Panc1 (cell line): ENCODE data around the gene BBIP1. TPM values are rescaled to one million over a fixed set of nuclear protein-coding genes. Genes with fewer than 3 reads are reported as not detected.

ENCODE experiments used
- ATAC-seq: fragments of 200-7000 bp; cut with Tn5 transposase; 2 replicates; pipeline ENCODE4 v1.9.1; 2020; ENCODE audit warnings: mild to moderate bottlenecking, moderate library complexity
- BruUV-seq: library from RNA; stranded (reverse); fragments of 400-500 nt; replicated peaks from 2 replicates; lab custom pipeline; 2021; lab: Mats Ljungman, UMichigan
- CTCF ChIA-PET: fragments of 300-600 bp; sonication (Branson Sonifier 250); formaldehyde crosslinking; loops from one replicate; lab custom pipeline; 2022; ENCODE audit warnings: antibody characterized with exemption; lab: Charles Lee
- POLR2A ChIA-PET: fragments of 300-600 bp; sonication (Branson Sonifier 250); formaldehyde crosslinking; loops from one replicate; lab custom pipeline; 2022; ENCODE audit warnings: antibody characterized with exemption; lab: Charles Lee
- DNase-seq: peaks from one replicate; pipeline ENCODE4 v3.0.0-alpha.2; 2010; ENCODE audit warnings: low read depth, low spot score
- H3K27ac ChIP-seq: 2 replicates; pipeline ENCODE4 v1.5.1; 2011; ENCODE audit warnings: mild to moderate bottlenecking, low read length, inconsistent platforms
- H3K27me3 ChIP-seq: fragments of 200-500 bp; sonication (Bioruptor generic); 2 replicates; pipeline ENCODE4 v1.6.0; 2014; ENCODE audit warnings: low read length, inconsistent platforms; ENCODE audit not compliant: control insufficient read depth, insufficient read depth
- H3K36me3 ChIP-seq: fragments of 200-500 bp; sonication (Bioruptor generic); 2 replicates; pipeline ENCODE4 v1.5.1; 2014; ENCODE audit warnings: inconsistent platforms, mild to moderate bottlenecking, low read length, moderate library complexity; ENCODE audit not compliant: control insufficient read depth, insufficient read depth
- H3K4me1 ChIP-seq: 2 replicates; pipeline ENCODE4 v1.5.1; 2011; ENCODE audit warnings: inconsistent platforms, mild to moderate bottlenecking, low read length, moderate library complexity; ENCODE audit not compliant: control insufficient read depth, insufficient read depth
- H3K4me3 ChIP-seq, 2 experiments: 2 replicates each; pipeline ENCODE4 v1.5.1; 2011 to 2012; ENCODE audit warnings: low read depth in 2 of 2, low read length in 2 of 2, mild to moderate bottlenecking in 2 of 2, inconsistent platforms in 1 of 2, moderate library complexity in 1 of 2
- H3K9me3 ChIP-seq: fragments of 200-500 bp; sonication (Bioruptor generic); 2 replicates; pipeline ENCODE4 v1.5.1; 2014; ENCODE audit warnings: low read depth, mild to moderate bottlenecking, inconsistent platforms, low read length, moderate library complexity; ENCODE audit not compliant: control insufficient read depth, insufficient read depth
- CTCF ChIP-seq: fragments of 450-650 bp; IDR thresholded peaks from 2 replicates; pipeline ENCODE4 v1.5.1; 2017; ENCODE audit warnings: mild to moderate bottlenecking
- POLR2AphosphoS5 ChIP-seq: IDR thresholded peaks from 2 replicates; pipeline ENCODE4 v1.6.1; 2012; ENCODE audit warnings: mild to moderate bottlenecking, low read depth, low read length, moderate library complexity
- REST ChIP-seq, 2 experiments: IDR thresholded peaks; 2 replicates each; pipeline ENCODE4 v1.6.1; 2011 to 2012; ENCODE audit warnings: low read depth in 2 of 2, control low read depth in 1 of 2, low read length in 1 of 2, mild to moderate bottlenecking in 1 of 2, moderate library complexity in 1 of 2; ENCODE audit not compliant: insufficient read depth in 1 of 2
- SIN3A ChIP-seq: IDR thresholded peaks from 2 replicates; pipeline ENCODE4 v1.6.1; 2012; ENCODE audit warnings: low read depth, mild to moderate bottlenecking, low read length, moderate library complexity, borderline replicate concordance; ENCODE audit not compliant: insufficient read depth
- TCF7L2 ChIP-seq: IDR thresholded peaks from 2 replicates; pipeline ENCODE4 v1.6.1; 2011; ENCODE audit warnings: mild to moderate bottlenecking, low read depth, low read length, inconsistent platforms
- in situ Hi-C: cut with HindIII; loops from 2 replicates; pipeline ENCODE4 v1.10.0; 2016; ENCODE audit warnings: low sequenced_read_pairs, low pct_unique_long_range_greater_than_20kb
- intact Hi-C: fragments of 100-400 bp; cut with micrococcal nuclease; formaldehyde crosslinking; loops from one replicate; pipeline ENCODE4 v1.10.0; 2022; ENCODE audit not compliant: unreplicated experiment
- total RNA-seq: library from RNA; stranded (reverse); gene quantifications from one replicate; pipeline ENCODE4 v1.2.1, GENCODE V29; 2021; ENCODE audit not compliant: unreplicated experiment

BBIP1 gene
- total RNA-seq, 1 experiment from 2014 or later, result 55.2 TPM

- ChIA-PET POLR2A (no interaction called here), CTCF (no interaction called here)
- no peak for DNase-seq
- ATAC-seq, result no peak
- TF ChIP-seq TCF7L2 (no peak), POLR2AphosphoS5 (no peak), CTCF (no peak)
- H3K4me1 ChIP-seq, result peaks cover 26% of the 10 kb centered on the region; the same call in 1 of the 2 replicates
- in situ Hi-C loops, result no loop called here
- peak overlapping the region; percentile 46; the same call in 1 of the 2 replicates for H3K27ac ChIP-seq
- BruUV-seq, result no TSS peak
- intact Hi-C loops, result no loop called here
- H3K4me3 ChIP-seq, result no peak overlapping the region
- no peaks in the 10 kb centered on the region for H3K9me3 ChIP-seq
- no peaks in the 10 kb centered on the region; the same call in 1 of the 2 replicates for H3K36me3 ChIP-seq
- H3K27me3 ChIP-seq, result no peaks in the 10 kb centered on the region
These were observed 5.0 kb upstream of the BBIP1 start for GRCh38 chr10:110923856-110924493.

- peaks cover 6% of the 10 kb centered on the region; the same call in 1 of the 2 replicates for H3K36me3 ChIP-seq
- TF ChIP-seq SIN3A, result peak; percentile 42
- no peak for TF ChIP-seq CTCF
- TF ChIP-seq TCF7L2, result no peak
- intact Hi-C loops (no loop called here), in situ Hi-C loops (no loop called here)
- ChIA-PET POLR2A (no interaction called here), CTCF (no interaction called here)
- no TSS peak for BruUV-seq
- DNase-seq, result no peak
- no peaks in the 10 kb centered on the region for H3K27me3 ChIP-seq
- ATAC-seq, result peak; percentile 14
- peaks cover 47% of the 10 kb centered on the region for H3K4me1 ChIP-seq
- peak overlapping the region; percentile 96 for H3K27ac ChIP-seq
- H3K9me3 ChIP-seq, result no peaks in the 10 kb centered on the region
- H3K4me3 ChIP-seq, result peak overlapping the region; percentile 91 to 93
These were observed 1.2 kb upstream of the BBIP1 start for GRCh38 chr10:110919971-110920881.

GRCh38 chr10:110919349-110919931, 460 bp upstream of the BBIP1 start, which contains the start of gene SHOC2:
Gene SHOC2, plus strand, starts transcription at chr10:110919604. Its CDS starts 44,755 bp downstream, at chr10:110964359.
- ChIA-PET CTCF (interaction anchor here (0.6 to 1.0 kb wide), 4 partner anchors 48 to 297 kb away, joined by 3 to 13 read pairs (median 7); no protein-coding TSS in a partner anchor), POLR2A (interaction anchor here (0.6 to 1.8 kb wide), 6 partner anchors 9 to 626 kb away, joined by 4 to 14 read pairs (median 8); no protein-coding TSS in a partner anchor)
- in situ Hi-C loops (no loop called here), intact Hi-C loops (no loop called here)
- peak within 1 kb of the TSS; percentile 91 to 93 for H3K4me3 ChIP-seq
- no peaks in the 10 kb centered on the region for H3K27me3 ChIP-seq
- DNase-seq (no peak), ATAC-seq (peak; percentile 64)
- TF ChIP-seq REST (IDR thresholded peaks at IDR 0.05; ENCODE audit: insufficient read depth in 1 of 2, low read depth in 2 of 2, low read length in 1 of 2) (no peak), SIN3A (no peak), CTCF (peak; percentile 25; the same call in 1 of the 2 replicates), TCF7L2 (no peak)
- peak within 1 kb of the TSS; percentile 96 for H3K27ac ChIP-seq
- no TSS peak for BruUV-seq
- peaks cover 6% of the 10 kb centered on the region; the same call in 1 of the 2 replicates for H3K36me3 ChIP-seq
- no peaks in the 10 kb centered on the region for H3K9me3 ChIP-seq
- H3K4me1 ChIP-seq, result peaks cover 47% of the 10 kb centered on the region
